ENCODE measurements around the gene RPRD2.
A peak's percentile ranks its signal among the peaks of the same experiment; 100 is the strongest.

GRCh38 chr1:150363426-150364230 lies at the start of gene RPRD2:
- TF ChIP-seq POLR2A (IDR thresholded peaks at IDR 0.05; ENCODE audit: low read depth, low read length): peak; percentile 93
- TF ChIP-seq POLR2AphosphoS5 (IDR thresholded peaks at IDR 0.05; ENCODE audit: low read depth, low read length): peak; percentile 92
